ENCODE results near the gene LIN9. TPM values are rescaled to one million over a fixed set of nuclear protein-coding genes. Genes with fewer than 3 reads are reported as not detected.

Gene LIN9
- total RNA-seq, 3 donors from 2014 or later: 3.8 to 4.5 (median 4.4) TPM

DNA sequence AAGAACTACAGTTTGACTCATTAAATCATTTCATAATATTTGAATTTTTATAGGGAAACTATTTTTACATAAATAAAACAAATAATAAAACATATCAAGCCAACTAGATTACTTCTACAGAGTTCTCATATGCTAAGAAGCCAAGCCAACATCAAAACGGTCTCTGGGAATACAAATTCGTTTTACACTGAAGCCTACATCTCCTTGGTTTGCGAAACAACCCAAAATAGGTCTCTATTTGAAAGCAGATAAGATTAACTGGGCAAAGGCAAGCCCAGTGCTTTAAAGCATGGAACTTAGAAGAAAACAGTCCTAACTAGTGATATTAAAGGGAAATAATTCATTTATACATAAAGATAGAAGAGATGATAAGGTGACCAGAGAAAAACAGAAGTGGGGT, 60.2 kb downstream of the LIN9 start:
- Histone ChIP-seq H3K4me1 (ENCODE audit: low read depth) (no peaks in the 10 kb centered on the region), H3K36me3 (ENCODE audit: low read depth) (no peaks in the 10 kb centered on the region), H3K9me3 (no peaks in the 10 kb centered on the region), H3K4me3 (no peak overlapping the region)
- intact Hi-C loops (cut with DNase I, micrococcal nuclease): no loop called here
- DNase-seq (no peak), ATAC-seq (no peak)
- TF ChIP-seq, protein P1, sequence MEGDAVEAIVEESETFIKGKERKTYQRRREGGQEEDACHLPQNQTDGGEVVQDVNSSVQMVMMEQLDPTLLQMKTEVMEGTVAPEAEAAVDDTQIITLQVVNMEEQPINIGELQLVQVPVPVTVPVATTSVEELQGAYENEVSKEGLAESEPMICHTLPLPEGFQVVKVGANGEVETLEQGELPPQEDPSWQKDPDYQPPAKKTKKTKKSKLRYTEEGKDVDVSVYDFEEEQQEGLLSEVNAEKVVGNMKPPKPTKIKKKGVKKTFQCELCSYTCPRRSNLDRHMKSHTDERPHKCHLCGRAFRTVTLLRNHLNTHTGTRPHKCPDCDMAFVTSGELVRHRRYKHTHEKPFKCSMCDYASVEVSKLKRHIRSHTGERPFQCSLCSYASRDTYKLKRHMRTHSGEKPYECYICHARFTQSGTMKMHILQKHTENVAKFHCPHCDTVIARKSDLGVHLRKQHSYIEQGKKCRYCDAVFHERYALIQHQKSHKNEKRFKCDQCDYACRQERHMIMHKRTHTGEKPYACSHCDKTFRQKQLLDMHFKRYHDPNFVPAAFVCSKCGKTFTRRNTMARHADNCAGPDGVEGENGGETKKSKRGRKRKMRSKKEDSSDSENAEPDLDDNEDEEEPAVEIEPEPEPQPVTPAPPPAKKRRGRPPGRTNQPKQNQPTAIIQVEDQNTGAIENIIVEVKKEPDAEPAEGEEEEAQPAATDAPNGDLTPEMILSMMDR (IDR thresholded peaks at IDR 0.05): no peak

DNA sequence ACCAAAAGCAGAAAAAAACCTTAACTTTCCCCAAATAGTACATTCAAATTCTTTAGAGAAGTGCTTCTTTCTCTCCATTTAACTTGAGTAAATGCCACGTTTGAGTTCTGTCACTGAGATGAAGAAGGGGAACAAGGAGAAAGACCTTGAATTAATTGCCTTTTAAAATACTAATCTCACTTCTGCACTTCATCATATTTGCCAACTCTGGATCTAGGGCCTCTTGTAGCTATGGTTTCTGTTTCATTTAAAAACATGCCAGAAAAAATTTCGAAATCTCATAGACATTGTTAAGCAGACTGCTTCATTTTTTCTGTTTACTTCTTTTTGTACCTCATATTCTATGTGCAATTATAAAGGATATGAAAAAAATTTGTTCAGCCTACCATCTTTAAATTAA, 60.9 kb downstream of the LIN9 start:
- Histone ChIP-seq H3K9me3 (no peaks in the 10 kb centered on the region), H3K4me3 (no peak overlapping the region), H3K4me1 (ENCODE audit: low read depth) (no peaks in the 10 kb centered on the region), H3K36me3 (ENCODE audit: low read depth) (no peaks in the 10 kb centered on the region)
- ATAC-seq (no peak), DNase-seq (no peak)
- TF ChIP-seq, protein P1 (IDR thresholded peaks at IDR 0.05): no peak
- intact Hi-C loops (cut with DNase I, micrococcal nuclease): no loop called here

DNA sequence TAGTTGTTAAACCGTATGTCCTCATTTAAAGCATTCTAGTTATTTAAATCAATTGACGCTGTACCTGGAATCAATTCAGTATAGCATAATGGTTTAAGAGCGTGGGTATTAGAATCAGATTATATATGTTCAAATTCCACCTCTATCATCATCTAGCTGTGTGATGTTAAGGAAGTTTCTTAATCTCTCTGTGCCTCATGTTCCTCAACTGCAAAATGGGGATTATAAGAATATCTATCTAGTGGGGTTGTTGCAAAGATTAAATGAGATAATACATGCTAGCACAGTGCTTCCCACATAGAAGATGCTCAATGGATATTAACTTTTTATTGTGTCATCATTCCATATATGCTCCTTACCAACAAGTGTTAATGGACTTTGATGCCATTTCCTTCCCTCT, 69.5 kb downstream of the LIN9 start:
- TF ChIP-seq, protein P1 (IDR thresholded peaks at IDR 0.05): no peak
- intact Hi-C loops (cut with DNase I, micrococcal nuclease): no loop called here
- Histone ChIP-seq H3K9me3 (no peaks in the 10 kb centered on the region), H3K36me3 (ENCODE audit: low read depth) (no peaks in the 10 kb centered on the region), H3K4me1 (ENCODE audit: low read depth) (no peaks in the 10 kb centered on the region), H3K4me3 (no peak overlapping the region)
- ATAC-seq: no peak
- DNase-seq: no peak

DNA sequence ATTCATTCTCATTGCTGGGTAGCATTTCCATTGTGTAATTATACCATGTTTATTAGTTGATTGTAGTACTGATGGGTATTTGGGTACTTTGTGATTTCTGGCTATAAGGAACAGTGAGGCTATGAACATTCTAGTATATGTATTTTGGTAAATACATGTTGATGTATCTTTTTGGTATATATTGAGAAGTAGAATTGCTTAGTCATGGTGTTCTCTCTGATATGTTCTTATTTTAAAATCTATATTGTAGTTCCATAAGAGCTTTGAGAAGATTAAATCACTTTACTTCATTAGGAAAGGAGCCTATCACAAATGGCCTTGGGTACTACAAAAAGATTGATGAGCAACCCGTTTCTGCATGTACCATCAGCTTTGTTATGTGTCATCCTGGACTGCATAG, 72.1 kb downstream of the LIN9 start:
- TF ChIP-seq, protein P1 (IDR thresholded peaks at IDR 0.05): no peak
- intact Hi-C loops (cut with DNase I, micrococcal nuclease): no loop called here
- H3K36me3 ChIP-seq (ENCODE audit: low read depth): no peaks in the 10 kb centered on the region
- H3K4me1 ChIP-seq (ENCODE audit: low read depth): no peaks in the 10 kb centered on the region
- ATAC-seq: no peak
- H3K4me3 ChIP-seq: no peak overlapping the region
- H3K9me3 ChIP-seq: no peaks in the 10 kb centered on the region
- DNase-seq: no peak

DNA sequence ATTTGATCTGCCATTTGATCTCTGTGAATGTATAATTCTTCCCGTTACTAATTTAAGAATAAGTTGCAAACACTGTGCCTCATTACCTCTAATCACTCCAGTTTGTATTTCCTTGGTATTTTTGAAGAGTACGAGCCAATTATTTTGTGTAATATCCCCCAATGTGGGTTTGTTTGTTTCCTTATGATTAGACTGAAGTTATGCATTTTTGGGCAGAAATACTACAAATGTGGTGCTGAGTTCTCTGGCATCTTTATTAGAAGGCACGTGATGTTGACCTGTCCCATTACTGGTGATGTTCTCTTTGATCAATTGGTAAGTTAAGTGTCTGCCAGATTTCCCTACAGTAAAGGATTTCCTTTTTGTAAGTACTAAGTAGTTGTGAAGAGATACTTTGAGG, 75.2 kb downstream of the LIN9 start:
- no peaks in the 10 kb centered on the region for H3K4me1 ChIP-seq (ENCODE audit: low read depth)
- no peaks in the 10 kb centered on the region for H3K9me3 ChIP-seq
- TF ChIP-seq, protein P1 (IDR thresholded peaks at IDR 0.05): no peak
- ATAC-seq (no peak), DNase-seq (no peak)
- H3K36me3 ChIP-seq (ENCODE audit: low read depth): no peaks in the 10 kb centered on the region
- no peak overlapping the region for H3K4me3 ChIP-seq
- intact Hi-C loops (cut with DNase I, micrococcal nuclease): no loop called here

DNA sequence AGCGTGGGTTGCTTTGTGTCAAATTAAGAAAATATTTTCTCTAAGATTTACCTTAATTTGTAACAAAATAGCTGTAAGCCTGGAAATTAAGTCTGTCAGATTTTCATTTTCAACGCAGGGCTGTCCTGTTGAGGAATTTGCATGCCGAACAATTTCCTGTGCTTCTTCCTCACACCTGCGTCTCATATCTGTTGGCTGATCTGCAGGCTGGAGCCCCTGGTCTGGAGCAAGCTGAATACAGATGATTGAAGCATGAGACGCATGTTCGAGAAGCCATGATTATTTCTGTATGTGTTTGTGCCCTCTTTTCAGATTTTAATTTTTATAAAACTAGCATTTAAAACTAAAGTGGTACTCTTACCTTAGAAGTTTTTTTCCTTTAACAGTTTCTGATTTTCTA, 75.7 kb downstream of the LIN9 start:
- intact Hi-C loops (cut with DNase I, micrococcal nuclease): no loop called here
- ATAC-seq (no peak), DNase-seq (no peak)

More for the DNA sequence above, 75.7 kb downstream of the LIN9 start:
- H3K4me1 ChIP-seq (ENCODE audit: low read depth): no peaks in the 10 kb centered on the region
- H3K9me3 ChIP-seq: no peaks in the 10 kb centered on the region
- H3K4me3 ChIP-seq: no peak overlapping the region
- TF ChIP-seq, protein P1 (IDR thresholded peaks at IDR 0.05): no peak
- no peaks in the 10 kb centered on the region for H3K36me3 ChIP-seq (ENCODE audit: low read depth)
